SHP77 (cell line): ENCODE measurements around the gene KCNT2.

Experiments used
- DNase-seq, 2 experiments: peaks; one replicate each; lab custom pipeline; 2025; lab: John Stamatoyannopoulos, UW

The KCNT2 gene

DNA sequence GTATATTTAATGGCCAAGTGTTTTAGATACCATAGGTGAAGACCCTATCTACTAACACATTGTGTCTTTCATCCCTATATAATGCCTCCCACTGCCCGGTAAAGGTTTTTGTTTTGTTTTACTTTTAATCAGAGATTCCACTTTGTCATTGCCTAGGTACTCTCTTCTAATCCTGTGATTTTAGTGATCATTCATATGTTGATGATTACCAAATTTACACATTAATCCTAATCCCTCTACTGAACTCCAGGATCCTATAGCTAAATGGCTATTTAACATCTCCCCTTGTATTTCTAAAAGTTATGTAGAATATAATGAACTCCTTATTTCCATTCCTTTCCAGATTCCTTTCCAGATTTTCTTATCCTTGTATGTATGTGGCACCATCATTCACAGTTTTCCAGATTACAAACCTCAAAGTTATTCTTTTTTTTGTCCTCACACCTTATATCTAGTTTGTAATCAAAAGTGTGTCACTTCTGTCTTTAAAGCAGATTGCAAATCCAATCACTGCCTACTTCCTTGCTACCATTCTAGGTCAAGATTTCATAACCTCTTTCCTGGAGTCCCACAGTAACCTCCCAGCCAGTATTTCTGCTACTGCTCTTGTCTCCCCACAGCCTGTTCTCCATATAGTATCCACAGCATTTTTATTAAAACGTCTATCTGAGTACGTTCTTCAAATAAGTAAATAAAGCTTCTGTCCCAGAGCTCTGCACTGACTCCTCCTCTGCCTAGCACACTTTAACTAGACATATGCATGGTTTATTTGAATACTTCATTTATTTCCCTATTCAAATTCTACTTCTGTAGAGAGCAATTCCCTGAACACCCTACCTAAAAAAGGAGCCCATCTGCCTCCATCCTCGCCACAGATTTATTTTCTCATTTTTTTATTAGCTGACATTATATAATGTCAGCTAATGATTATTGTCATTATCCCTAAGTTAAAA is 157.8 kb downstream of the KCNT2 start:
- no peak for DNase-seq

DNA sequence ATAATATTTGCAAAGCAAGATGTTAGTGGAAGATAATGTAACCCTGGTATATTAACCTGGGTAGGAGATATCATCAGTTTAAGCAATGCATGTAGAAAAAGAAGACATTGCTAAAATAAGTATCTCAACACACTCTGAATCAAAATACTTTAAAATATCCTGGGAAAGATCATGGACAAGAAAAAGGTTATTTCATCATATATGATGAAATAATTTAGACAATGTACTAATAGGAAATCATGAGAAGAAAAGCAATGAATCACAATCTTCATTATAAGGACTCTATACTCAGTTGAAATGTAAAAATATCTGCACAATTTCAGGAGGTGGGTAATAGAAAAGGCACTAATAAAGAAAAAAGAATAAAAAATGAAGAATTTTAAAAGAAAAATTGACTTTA is 158.8 kb downstream of the KCNT2 start:
- no peak for DNase-seq

DNA sequence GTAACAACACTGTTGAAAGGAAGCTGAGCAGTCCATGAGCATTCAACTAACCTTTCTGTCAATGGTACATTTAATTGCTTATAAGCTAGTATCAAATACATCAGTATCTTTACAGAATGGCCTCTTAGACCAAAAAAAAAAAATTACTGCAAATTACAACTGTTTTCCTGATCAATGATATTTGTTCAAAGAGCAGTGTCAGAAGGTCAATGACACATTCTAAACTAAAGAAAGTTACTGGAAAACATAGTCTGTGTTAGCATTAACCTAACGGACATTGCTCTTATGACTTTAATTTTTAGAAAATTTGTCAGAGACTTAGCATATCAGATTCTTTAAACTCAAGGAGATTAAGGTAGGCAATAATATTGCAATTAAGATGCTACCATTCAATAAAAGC is 162.5 kb downstream of the KCNT2 start:
- no peak for DNase-seq

GRCh38 chr1:196444634-196445033 is 163.6 kb downstream of the KCNT2 start:
- DNase-seq: no peak

- peak in 1 of 2 experiments; percentile 15 for DNase-seq
These were observed 165.9 kb downstream of the KCNT2 start for GRCh38 chr1:196442366-196442765.

DNA sequence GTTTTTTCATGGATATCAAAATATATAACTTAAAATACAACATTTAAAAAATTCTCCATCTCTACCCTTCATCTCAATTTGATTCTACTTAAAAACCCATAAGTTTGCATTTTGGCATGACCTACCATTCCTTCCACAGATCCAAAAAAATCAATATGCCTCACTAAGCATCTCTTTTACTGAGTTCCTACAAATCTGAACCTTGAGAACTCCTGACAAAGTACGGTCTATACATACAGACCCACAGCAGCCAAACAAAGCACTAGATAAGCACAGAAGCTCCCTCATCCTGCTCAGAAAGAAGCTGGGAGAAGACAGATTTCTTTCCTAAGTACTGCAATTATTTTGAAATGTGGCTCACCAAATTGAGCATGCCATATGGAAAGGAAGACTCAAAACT is 167.5 kb downstream of the KCNT2 start:
- DNase-seq: no peak

DNA sequence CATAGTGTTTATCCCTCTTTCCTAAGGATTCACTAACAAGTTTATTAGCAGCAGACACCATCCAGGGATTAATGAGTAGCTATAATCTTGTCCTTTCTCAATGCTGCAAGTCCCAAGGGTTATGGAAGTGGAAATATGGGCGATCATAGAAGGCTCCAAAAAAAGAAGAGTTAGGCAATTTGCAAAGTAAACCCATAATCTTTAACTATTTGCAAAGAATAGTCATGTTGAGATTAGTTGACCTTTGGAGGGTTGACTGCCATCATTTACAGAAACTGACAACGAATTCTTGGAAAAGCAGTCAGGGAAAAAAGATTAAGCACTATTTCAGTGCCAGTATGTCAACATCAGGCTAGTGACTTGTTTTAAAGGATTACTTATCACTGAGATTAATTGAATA is 169.9 kb downstream of the KCNT2 start:
- no peak for DNase-seq

DNA sequence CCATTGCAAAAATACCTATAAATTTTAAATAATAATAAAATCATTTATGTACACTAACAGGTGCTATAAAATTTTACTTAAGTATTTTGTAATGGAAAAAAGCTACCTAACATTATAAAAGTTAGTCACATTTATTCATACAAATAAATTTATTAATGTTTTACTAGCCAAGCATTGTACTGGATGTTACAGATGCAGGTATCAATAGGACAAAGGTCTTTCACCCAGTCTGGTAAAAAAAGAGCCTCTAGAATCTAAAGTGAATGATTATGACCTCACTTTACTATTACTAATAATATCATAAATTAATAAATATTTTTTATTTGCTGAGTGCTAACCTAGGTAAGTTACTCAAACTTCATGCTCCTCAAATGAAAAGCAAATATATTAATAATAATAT is 170.6 kb downstream of the KCNT2 start:
- DNase-seq: no peak

DNA sequence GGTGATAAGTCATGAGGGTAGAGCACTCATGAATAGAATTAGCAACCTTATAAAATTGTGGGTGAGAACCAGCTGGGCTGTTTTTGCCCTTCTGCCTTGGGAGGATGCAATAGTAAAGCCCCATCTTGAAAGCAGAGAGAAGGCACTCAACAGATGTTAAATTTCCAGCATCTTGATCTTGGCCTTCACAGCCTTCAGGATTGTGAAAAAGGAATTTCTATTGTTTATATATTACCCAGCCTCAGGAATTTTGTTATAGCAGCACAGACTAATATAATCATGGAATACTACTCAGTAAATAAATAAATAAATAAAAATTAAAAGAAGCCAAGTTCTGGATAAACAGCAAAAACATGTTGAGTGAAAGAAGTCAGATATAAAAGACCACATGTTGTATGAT is 175.2 kb downstream of the KCNT2 start:
- no peak for DNase-seq

DNA sequence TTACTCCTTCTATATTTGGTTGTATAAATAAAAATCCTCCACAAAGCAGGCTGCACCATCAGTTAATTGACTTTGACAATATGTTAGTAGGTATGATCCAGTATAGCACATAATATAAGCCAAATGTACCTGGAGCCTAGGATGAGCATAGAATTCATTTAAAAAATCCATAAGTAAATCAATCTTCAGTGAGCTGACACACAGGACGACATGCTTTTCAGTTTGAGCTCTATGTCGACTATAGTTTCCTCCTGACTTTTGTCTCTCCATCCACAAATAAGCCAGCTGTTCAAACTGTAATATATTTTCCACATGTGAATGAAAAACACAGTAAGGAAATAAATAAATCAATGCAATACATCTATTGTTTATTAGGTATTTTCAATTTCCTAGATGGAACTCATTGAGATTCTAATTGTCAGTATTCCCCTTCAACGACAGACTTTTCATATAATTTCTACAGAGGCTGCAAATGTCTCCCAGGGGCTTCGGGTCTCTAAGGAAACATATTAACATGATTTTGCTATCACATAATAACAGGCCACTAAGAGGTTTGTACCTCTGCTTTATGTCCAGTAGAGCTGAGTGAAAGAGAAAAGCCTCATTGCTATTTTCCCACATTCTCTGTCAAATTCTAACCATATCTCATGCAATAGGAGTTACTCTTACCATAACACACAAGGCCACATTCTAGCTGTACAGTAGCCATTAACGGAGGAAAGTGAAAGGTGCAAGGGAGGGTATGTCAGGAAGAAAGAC is 180.1 kb downstream of the KCNT2 start:
- no peak for DNase-seq

GRCh38 chr1:196425513-196425912 is 182.7 kb downstream of the KCNT2 start:
- DNase-seq: no peak

DNA sequence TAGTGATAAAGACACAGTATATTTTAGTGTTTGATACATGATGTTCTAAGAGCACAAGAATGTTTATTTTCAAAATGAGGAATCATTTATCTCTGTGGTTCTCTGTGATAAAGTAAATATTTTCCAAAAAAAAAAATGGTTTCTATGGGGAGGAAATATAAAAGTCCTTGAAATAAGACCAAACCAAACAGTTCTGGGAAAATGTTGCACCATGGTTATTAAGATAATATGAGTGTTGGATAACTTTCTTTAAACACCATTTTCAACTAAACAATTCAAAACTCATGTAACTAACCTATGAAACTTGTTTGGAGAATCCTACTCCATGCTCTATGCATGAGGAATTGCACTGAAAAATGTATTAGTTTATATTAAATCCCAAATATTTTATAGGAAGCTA is 184.6 kb downstream of the KCNT2 start:
- no peak for DNase-seq

GRCh38 chr1:196418772-196419171 is 189.5 kb downstream of the KCNT2 start:
- no peak for DNase-seq

DNA sequence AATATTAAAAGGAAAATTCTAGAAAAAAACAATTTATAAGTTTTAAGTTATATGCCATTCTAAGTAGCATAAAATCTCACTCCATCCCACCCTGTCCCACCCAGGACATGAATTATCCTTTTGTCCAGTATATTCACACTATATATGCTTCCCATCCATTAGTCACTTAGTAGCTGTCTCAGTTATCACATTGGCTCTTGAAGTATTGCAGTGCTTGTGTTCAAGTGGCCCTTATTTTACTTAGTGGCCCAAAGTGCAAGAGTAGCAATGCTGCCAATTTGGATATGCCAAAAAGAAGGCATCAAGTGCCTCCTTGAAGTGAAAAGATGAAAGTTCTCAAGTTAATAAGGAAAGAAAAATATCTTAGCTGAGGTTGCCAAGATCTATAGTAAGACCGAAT is 192.3 kb downstream of the KCNT2 start:
- no peak for DNase-seq

GRCh38 chr1:196412326-196412725 is 195.9 kb downstream of the KCNT2 start:
- no peak for DNase-seq

DNA sequence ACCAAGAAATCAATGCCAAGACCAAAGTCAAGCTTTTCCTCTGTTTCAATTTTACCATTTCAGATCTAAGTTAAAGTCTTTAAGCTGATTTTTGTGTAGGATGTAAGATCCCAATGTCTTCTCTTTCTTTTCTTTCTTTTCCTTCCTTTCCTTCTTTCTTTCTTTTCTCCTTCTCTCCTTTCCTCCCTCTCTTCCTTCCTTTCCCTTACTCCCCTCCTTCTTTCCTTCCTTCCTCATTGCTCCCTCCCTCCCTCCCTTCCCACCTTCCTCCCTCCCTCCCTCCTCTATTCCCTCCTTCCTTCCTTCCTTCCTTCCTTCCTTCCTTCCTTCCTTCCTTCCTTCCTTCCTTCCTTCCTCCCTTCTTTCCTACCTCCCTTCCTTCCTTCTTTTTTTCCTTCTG is 197.5 kb downstream of the KCNT2 start:
- no peak for DNase-seq

DNA sequence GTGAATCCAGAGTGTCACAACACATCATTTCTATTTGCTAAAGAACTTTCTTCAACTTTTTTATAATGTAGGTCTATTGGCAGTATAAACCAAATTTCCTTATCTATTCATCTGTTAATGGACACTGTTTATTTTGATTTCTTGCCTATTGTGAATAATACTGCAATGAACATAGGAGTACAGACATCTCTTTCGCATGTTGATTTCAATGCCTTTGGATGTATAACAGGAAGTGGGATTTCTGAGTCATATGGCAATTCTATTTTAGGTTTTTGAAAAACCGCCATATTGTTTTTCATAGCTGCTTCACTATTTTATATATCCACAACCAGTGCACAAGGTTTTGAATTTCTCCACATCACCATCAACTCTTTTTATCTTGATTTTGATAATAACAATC is 198.7 kb downstream of the KCNT2 start:
- no peak for DNase-seq

DNA sequence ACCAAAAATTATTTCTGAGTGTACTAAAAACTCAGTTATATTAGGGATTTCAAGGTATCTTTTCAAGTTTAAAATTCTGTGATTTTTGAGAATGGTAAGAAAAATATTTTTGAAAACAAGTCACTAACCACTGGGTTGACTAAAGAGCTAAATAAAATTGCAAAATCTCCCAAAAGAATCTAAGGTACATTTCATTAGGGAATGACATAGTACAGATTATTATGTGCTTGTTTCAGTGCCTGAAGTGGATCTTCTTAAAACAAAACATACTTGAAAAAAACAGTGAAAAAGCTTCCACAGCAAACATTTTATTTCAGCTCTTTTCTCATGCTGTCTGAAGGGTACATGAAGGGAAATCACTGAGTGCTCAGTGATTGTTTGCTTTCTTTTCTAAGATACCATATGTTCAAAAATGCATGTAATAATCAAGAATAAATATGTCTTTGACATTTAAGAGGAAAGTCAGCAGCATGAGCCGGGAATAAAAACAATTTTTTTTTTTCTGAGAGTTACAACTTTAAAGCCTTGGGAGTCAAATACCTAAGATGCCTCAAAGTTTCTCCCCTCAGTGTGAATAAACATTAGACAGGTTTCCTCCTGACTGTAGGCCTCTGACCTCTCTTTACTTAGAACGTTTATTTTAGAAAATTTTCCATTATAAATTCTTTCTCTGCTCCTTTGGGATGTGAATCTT is 200.7 kb downstream of the KCNT2 start:
- DNase-seq: no peak

DNA sequence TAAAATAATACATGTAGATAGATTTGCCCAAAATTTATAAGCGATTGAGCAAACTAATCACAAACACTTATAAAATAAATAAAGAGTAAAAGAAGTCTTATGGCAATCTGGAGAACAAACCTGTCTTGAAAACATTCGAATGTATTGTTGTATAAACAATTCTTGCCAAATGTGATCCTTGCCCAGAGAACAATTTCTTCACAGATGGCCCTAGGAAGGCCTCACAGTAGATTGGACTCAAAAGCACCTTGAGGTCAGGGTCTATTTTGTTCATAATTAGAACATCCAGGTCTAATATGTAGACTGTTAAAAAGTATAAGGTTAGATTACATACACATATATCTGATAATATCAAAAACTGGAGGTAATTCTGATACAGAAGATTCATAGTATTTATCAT is 202.4 kb downstream of the KCNT2 start:
- DNase-seq: no peak

DNA sequence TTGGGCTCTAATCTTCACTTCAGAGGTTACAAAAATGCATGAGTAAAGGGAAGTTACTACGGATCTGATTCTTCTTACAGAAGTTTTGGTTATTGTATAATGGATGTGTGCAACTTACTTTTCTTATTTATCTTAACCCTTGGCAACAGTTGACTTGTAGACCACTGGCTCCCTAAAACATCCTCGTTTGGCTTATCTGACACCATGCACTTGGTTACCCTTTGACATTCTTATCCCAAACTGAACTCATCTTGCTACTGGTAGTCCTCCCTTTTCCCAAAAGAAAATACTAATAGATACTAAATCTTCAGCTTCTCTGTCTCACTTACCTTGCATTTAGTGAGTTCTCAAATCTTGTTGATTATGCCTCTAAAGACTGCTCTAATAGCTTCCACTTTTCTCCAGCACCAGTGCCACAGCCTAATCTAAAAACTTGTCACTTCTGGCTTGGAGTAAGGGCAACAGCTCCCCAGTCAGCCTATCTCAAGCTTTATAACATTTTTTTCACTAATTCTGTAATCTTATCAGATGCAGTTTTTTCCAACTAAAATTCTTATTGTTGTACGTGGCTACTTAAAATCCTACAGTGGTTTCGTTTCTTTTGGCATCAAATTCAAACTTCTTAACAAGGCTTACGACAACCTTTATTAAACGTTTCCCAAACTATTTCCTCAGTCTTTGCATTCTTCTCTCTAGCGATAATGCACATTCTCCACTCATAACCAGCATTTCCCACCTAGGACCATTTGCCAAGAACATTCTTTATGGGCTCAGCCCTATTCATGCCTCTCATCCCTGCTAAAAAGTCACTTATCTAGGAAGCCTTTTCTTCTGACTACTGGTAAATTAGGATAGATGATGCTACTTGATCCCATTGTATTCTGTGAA is 204.2 kb downstream of the KCNT2 start:
- no peak for DNase-seq

GRCh38 chr1:196401891-196402290 is 206.3 kb downstream of the KCNT2 start:
- no peak for DNase-seq

DNA sequence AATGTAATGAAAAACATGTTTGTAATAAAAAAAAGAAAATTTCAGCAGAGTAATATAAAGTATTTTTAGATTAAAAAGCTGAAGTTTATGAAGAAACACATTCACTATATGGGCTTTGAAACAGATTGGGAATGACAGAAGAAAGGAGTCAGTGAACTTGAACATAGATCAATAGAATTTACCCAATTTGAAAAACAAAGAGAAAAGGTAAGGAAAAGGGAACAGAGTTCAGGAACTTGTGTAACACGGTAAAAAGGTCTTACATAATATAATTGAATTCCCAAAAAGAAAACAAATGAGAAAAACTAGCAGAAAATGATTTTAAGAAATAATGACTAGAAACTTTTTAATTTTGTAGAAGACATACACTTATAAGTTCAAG is 206.8 kb downstream of the KCNT2 start:
- no peak for DNase-seq
